GM19455 (cell line): ENCODE measurements around the gene WNK1.

Experiments
- ATAC-seq: cut with Tn5 transposase; IDR thresholded peaks from one replicate; pipeline ENCODE4 v1.9.1; 2021; ENCODE audit not compliant: unreplicated experiment

WNK1 gene

GRCh38 chr12:851343-851742 is 99.0 kb downstream of the WNK1 start:
- ATAC-seq = no peak

- ATAC-seq = no peak
These were observed 99.5 kb downstream of the WNK1 start for GRCh38 chr12:851913-852312.

- ATAC-seq = no peak
These were observed 100.5 kb downstream of the WNK1 start for GRCh38 chr12:852864-853263.

- no peak for ATAC-seq
These were observed 105.2 kb downstream of the WNK1 start for GRCh38 chr12:857611-858010.

- ATAC-seq = no peak
These were observed 110.0 kb downstream of the WNK1 start for GRCh38 chr12:862303-862911.

- ATAC-seq = no peak
These were observed 110.9 kb downstream of the WNK1 start for GRCh38 chr12:863285-863684.

- ATAC-seq = no peak
These were observed 113.2 kb downstream of the WNK1 start for GRCh38 chr12:865614-866013.

GRCh38 chr12:867905-868304 is 115.5 kb downstream of the WNK1 start:
- ATAC-seq = no peak

- no peak for ATAC-seq
These were observed 116.3 kb downstream of the WNK1 start for GRCh38 chr12:868722-869121.

- no peak for ATAC-seq
These were observed 118.0 kb downstream of the WNK1 start for GRCh38 chr12:870378-870777.

- no peak for ATAC-seq
These were observed 121.6 kb downstream of the WNK1 start for GRCh38 chr12:873954-874353.

- ATAC-seq = no peak
These were observed 127.3 kb downstream of the WNK1 start for GRCh38 chr12:879641-880040.

GRCh38 chr12:880656-881055 is 128.3 kb downstream of the WNK1 start:
- ATAC-seq = no peak

- no peak for ATAC-seq
These were observed 132.5 kb downstream of the WNK1 start for GRCh38 chr12:884746-885414.

- ATAC-seq = no peak
These were observed 133.3 kb downstream of the WNK1 start for GRCh38 chr12:885701-886100.

GRCh38 chr12:886206-886605 is 133.8 kb downstream of the WNK1 start:
- ATAC-seq = no peak

GRCh38 chr12:894226-894625 is 141.8 kb downstream of the WNK1 start:
- no peak for ATAC-seq

- no peak for ATAC-seq
These were observed 143.7 kb downstream of the WNK1 start for GRCh38 chr12:896031-896430.

GRCh38 chr12:897386-897785 is 145.0 kb downstream of the WNK1 start:
- ATAC-seq = no peak

- ATAC-seq = no peak
These were observed 150.2 kb downstream of the WNK1 start for GRCh38 chr12:902581-902980.

GRCh38 chr12:903055-903454 is 150.7 kb downstream of the WNK1 start:
- ATAC-seq = no peak

- no peak for ATAC-seq
These were observed 151.6 kb downstream of the WNK1 start for GRCh38 chr12:904010-904414.
